CD4-positive, alpha-beta T cell treated with Interferon gamma for 1 hour (primary cell): ENCODE results near the gene MZT2B.
"Not testable (repeated sequence)": the region's sequence is repeated elsewhere in the genome, so short reads cannot be mapped to it uniquely, and the experiment has no call there.

Experiments used
- DNase-seq: peaks from one replicate; pipeline ENCODE4 v3.0.0-alpha.2; 2020

MZT2B gene

GRCh38 chr2:130220505-130220904 is 38.4 kb downstream of the MZT2B start:
- not testable (repeated sequence) for DNase-seq

- not testable (repeated sequence) for DNase-seq
These were observed 40.5 kb downstream of the MZT2B start for GRCh38 chr2:130222523-130222922.

- not testable (repeated sequence) for DNase-seq
These were observed 45.9 kb downstream of the MZT2B start for GRCh38 chr2:130228005-130228404.

- not testable (repeated sequence) for DNase-seq
These were observed 46.6 kb downstream of the MZT2B start for GRCh38 chr2:130228467-130229160.

GRCh38 chr2:130229161-130229510 is 47.1 kb downstream of the MZT2B start:
- peak; percentile 42 for DNase-seq

- not testable (repeated sequence) for DNase-seq
These were observed 48.3 kb downstream of the MZT2B start for GRCh38 chr2:130230376-130230775.

- DNase-seq: not testable (repeated sequence)
These were observed 48.8 kb downstream of the MZT2B start for GRCh38 chr2:130230907-130231306.

- no peak for DNase-seq
These were observed 49.6 kb downstream of the MZT2B start for GRCh38 chr2:130231656-130232055.

- not testable (repeated sequence) for DNase-seq
These were observed 51.0 kb downstream of the MZT2B start for GRCh38 chr2:130233066-130233465.

- not testable (repeated sequence) for DNase-seq
These were observed 57.5 kb downstream of the MZT2B start for GRCh38 chr2:130239581-130239980.
